Right lobe of liver (tissue), 4 donors: ENCODE measurements around the gene ANKRD60.

Experiments used
- POLR2A ChIP-seq: fragments of 450-650 bp; IDR thresholded peaks from one replicate; pipeline ENCODE4 v1.6.1; 2017; ENCODE audit warnings: antibody characterized with exemption, mild to moderate bottlenecking
- TF ChIP-seq, protein P1 (sequence below), 4 donors: fragments of 200-600 bp in 3 of 4; fragments of 450-650 bp in 1 of 4; IDR thresholded peaks; one replicate each; pipeline versions ENCODE4 v1.5.1 to v1.8.0; 2016 to 2022; ENCODE audit warnings: antibody characterized with exemption in 4 of 4, mild to moderate bottlenecking in 2 of 4
- donor health status: DM: no; HTN: no; CAD: no.
- donor health status: DM: no; HTN: no; CAD: no.
- donor health status: DM: no; HTN: yes; CAD: no.

DNA sequence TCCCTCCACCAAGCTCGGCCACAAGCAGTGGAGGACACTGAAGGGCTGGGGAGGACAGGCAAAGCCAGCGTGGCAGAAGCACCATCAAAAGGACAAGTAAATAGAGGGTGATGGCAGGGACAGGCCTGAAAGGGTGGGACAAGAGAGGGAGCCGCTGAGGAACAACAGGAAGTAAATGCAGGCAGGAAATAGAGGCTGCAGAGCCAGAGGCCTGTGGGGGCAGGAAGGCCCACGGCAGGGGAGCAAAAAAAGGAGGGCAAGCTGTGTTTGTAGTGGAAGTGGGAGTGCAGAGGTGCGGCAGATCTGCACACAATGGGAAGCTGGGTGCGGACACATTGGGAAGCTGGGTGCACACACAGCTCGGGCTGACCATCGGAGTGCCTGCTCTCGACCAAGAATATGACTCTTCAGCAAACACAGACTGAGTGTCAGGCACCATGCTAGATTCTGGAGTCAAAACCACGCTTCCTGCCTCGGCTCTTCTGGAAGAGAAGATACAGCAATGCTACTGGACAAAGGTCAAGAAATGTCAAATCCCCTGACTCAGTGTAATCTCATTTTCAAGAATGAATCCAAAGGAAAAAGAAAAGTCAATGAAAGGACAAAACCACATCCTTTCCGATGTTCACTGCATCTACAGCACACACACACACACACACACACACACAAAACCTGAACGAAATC lies 40.6 kb upstream of the ANKRD60 start:
- TF ChIP-seq, protein P1, sequence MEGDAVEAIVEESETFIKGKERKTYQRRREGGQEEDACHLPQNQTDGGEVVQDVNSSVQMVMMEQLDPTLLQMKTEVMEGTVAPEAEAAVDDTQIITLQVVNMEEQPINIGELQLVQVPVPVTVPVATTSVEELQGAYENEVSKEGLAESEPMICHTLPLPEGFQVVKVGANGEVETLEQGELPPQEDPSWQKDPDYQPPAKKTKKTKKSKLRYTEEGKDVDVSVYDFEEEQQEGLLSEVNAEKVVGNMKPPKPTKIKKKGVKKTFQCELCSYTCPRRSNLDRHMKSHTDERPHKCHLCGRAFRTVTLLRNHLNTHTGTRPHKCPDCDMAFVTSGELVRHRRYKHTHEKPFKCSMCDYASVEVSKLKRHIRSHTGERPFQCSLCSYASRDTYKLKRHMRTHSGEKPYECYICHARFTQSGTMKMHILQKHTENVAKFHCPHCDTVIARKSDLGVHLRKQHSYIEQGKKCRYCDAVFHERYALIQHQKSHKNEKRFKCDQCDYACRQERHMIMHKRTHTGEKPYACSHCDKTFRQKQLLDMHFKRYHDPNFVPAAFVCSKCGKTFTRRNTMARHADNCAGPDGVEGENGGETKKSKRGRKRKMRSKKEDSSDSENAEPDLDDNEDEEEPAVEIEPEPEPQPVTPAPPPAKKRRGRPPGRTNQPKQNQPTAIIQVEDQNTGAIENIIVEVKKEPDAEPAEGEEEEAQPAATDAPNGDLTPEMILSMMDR (IDR thresholded peaks at IDR 0.05): no peak
- no peak for TF ChIP-seq POLR2A
